Measurements from ENCODE around the gene CEACAM7. TPM values are rescaled to one million over a fixed set of nuclear protein-coding genes. Genes with fewer than 3 reads are reported as not detected.

CEACAM7 gene
- total RNA-seq, 4 donors from 2014 or later: 0.96 to 5.6 TPM; not detected in 2

DNA sequence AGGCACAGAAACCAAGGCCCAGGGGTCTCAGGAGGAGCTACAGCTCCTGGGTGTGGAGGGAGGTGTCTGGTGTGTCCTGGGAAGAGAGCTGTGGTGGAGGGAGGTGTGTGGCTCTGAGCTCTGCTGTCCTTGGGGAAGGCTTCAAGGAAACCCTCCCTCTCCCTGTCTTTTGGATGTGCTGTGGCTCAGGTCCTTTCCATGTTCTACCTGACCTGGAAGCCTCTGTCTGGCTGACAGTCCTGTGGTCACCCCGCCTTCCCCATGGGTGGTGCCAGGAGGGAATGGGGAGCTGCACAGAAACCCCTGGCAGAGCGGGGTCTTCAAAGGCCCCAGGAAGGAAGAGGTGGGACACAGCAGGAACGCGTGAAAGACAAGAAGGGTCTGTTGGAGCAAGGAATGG lies 617 bp upstream of the CEACAM7 start:
- H3K27me3 ChIP-seq: peaks cover 52% of the 10 kb centered on the region
- no peak for ATAC-seq
- no peak overlapping the region for H3K27ac ChIP-seq
- H3K4me3 ChIP-seq: no peak overlapping the region
- no peaks in the 10 kb centered on the region for H3K36me3 ChIP-seq
- no peaks in the 10 kb centered on the region for H3K4me1 ChIP-seq
- TF ChIP-seq POLR2A (IDR thresholded peaks at IDR 0.05) (no peak), POLR2AphosphoS5 (IDR thresholded peaks at IDR 0.05) (no peak), CTCF (IDR thresholded peaks at IDR 0.05) (no peak), EP300 (IDR thresholded peaks at IDR 0.05) (no peak)
- WGBS, 2 donors (ENCODE audit: low coverage in 1 of 2): 70 to 90% methylated on average over 2 of the region's 4 CpGs
- H3K9me3 ChIP-seq: peaks cover 0 to 26% (median 0%) of the 10 kb centered on the region in 3 donors

GRCh38 chr19:41687419-41687818 lies 651 bp downstream of the CEACAM7 start:
- no peak for TF ChIP-seq EP300 (IDR thresholded peaks at IDR 0.05)
- no peak for TF ChIP-seq CTCF (IDR thresholded peaks at IDR 0.05)
- no peak for TF ChIP-seq POLR2A (IDR thresholded peaks at IDR 0.05)
- no peak for TF ChIP-seq POLR2AphosphoS5 (IDR thresholded peaks at IDR 0.05)
- Histone ChIP-seq H3K4me1 (no peaks in the 10 kb centered on the region), H3K9me3 (peaks cover 0 to 15% (median 0%) of the 10 kb centered on the region in 3 donors), H3K27ac (no peak overlapping the region), H3K36me3 (no peaks in the 10 kb centered on the region), H3K27me3 (peaks cover 63% of the 10 kb centered on the region), H3K4me3 (no peak overlapping the region)
- 100% methylated on average over 2 of the region's 3 CpGs; no CpG with 5 or more reads in 1 of the 2 donors for WGBS, 2 donors (ENCODE audit: low coverage in 1 of 2)
- no peak for ATAC-seq

DNA sequence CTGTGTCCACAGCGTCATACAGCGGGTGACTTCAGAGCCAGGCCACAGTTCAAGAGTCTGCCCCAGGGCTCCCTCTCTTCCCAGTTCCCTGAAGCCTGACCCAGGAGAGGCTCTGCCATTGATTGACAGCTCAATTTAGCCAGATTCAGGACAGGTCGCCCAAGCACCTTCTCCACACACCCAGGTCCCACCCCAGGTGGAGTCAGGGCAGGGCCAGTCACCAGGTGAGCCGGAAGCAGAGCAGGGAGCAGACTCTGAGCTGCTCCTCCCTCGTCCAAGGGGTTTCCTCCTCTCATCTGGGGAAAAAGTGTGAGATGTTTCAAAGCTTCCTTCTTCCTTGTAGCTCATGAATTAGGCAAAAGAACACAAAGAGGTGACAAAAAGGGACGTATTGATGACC lies 5.6 kb downstream of the CEACAM7 start:
- Histone ChIP-seq H3K9me3 (no peaks in the 10 kb centered on the region), H3K27ac (no peak overlapping the region), H3K27me3 (peaks cover 38% of the 10 kb centered on the region), H3K4me3 (no peak overlapping the region), H3K4me1 (no peaks in the 10 kb centered on the region), H3K36me3 (no peaks in the 10 kb centered on the region)
- no peak for ATAC-seq
- WGBS, 2 donors (ENCODE audit: low coverage in 1 of 2): 45% methylated on average over 2 of the region's 6 CpGs; no CpG with 5 or more reads in 1 of the 2 donors
- TF ChIP-seq CTCF (IDR thresholded peaks at IDR 0.05) (no peak), POLR2A (IDR thresholded peaks at IDR 0.05) (no peak), POLR2AphosphoS5 (IDR thresholded peaks at IDR 0.05) (no peak), EP300 (IDR thresholded peaks at IDR 0.05) (no peak)

GRCh38 chr19:41671486-41671885 lies 16.6 kb downstream of the CEACAM7 start:
- Histone ChIP-seq H3K4me1 (no peaks in the 10 kb centered on the region), H3K9me3 (peaks cover 0 to 14% (median 0%) of the 10 kb centered on the region in 3 donors), H3K36me3 (no peaks in the 10 kb centered on the region), H3K4me3 (no peak overlapping the region), H3K27me3 (peaks cover 77% of the 10 kb centered on the region), H3K27ac (no peak overlapping the region)
- no peak for TF ChIP-seq POLR2A (IDR thresholded peaks at IDR 0.05)
- no peak for TF ChIP-seq CTCF (IDR thresholded peaks at IDR 0.05)
- no peak for TF ChIP-seq POLR2AphosphoS5 (IDR thresholded peaks at IDR 0.05)
- 62 to 64% methylated on average over 4 to 5 of the region's 5 CpGs for WGBS, 2 donors (ENCODE audit: low coverage in 1 of 2)
- ATAC-seq: no peak

GRCh38 chr19:41670755-41671154 lies 17.3 kb downstream of the CEACAM7 start:
- no peaks in the 10 kb centered on the region for H3K36me3 ChIP-seq
- TF ChIP-seq EP300 (IDR thresholded peaks at IDR 0.05): no peak
- TF ChIP-seq CTCF (IDR thresholded peaks at IDR 0.05): no peak
- H3K27ac ChIP-seq: no peak overlapping the region
- peaks cover 72% of the 10 kb centered on the region for H3K27me3 ChIP-seq
- no peak for ATAC-seq
- H3K4me3 ChIP-seq: no peak overlapping the region
- H3K9me3 ChIP-seq: peaks cover 0 to 21% (median 3%) of the 10 kb centered on the region in 3 donors
- H3K4me1 ChIP-seq: no peaks in the 10 kb centered on the region

Measured in gastroesophageal sphincter (tissue), 4 donors.